Activated T-helper 17 cell treated with anti-CD3 and anti-CD28 coated beads, Interleukin-2, amount 50 U/mL, for 72 hours (primary cell): ENCODE measurements around the gene SPI1. TPM values are rescaled to one million over a fixed set of nuclear protein-coding genes. Genes with fewer than 3 reads are reported as not detected.
"Not testable (repeated sequence)": the region's sequence is repeated elsewhere in the genome, so short reads cannot be mapped to it uniquely, and the experiment has no call there.

ENCODE experiments used
- ATAC-seq: fragments of 150-1000 bp; cut with Tn5 transposase; replicated peaks from 2 replicates; pipeline ENCODE4 v1.10.0; 2021; ENCODE audit warnings: mild to moderate bottlenecking, moderate library complexity
- H3K27ac Mint-ChIP-seq: one replicate; pipeline ENCODE4 v1.8.0; 2022; ENCODE audit warnings: mixed read lengths
- H3K27me3 Mint-ChIP-seq: one replicate; pipeline ENCODE4 v1.8.0; 2022; ENCODE audit warnings: mixed read lengths
- H3K36me3 Mint-ChIP-seq: one replicate; pipeline ENCODE4 v1.8.0; 2022; ENCODE audit warnings: low read depth, mild to moderate bottlenecking, mixed read lengths
- H3K4me1 Mint-ChIP-seq: one replicate; pipeline ENCODE4 v1.8.0; 2022; ENCODE audit warnings: mixed read lengths
- H3K4me3 Mint-ChIP-seq: one replicate; pipeline ENCODE4 v1.8.0; 2022; ENCODE audit warnings: mild to moderate bottlenecking, mixed read lengths
- H3K9me3 Mint-ChIP-seq: one replicate; pipeline ENCODE4 v1.8.0; 2022; ENCODE audit warnings: mixed read lengths
- total RNA-seq, 2 donors: library from RNA; stranded (reverse); gene quantifications; one replicate each; pipeline ENCODE4 v1.2.3, GENCODE V29; 2022

The SPI1 gene
- total RNA-seq, 2 donors from 2014 or later, result 0.21 TPM; not detected in 1

- H3K27me3 Mint-ChIP-seq, result no peaks in the 10 kb centered on the region
- H3K27ac Mint-ChIP-seq, result peak overlapping the region; percentile 42
- H3K36me3 Mint-ChIP-seq, result peaks cover 53% of the 10 kb centered on the region
- no peak overlapping the region for H3K4me3 Mint-ChIP-seq
- H3K4me1 Mint-ChIP-seq, result peaks cover 4% of the 10 kb centered on the region
- no peaks in the 10 kb centered on the region for H3K9me3 Mint-ChIP-seq
- no peak for ATAC-seq
These were observed 52.9 kb downstream of the SPI1 start for GRCh38 chr11:47325271-47326041.

DNA sequence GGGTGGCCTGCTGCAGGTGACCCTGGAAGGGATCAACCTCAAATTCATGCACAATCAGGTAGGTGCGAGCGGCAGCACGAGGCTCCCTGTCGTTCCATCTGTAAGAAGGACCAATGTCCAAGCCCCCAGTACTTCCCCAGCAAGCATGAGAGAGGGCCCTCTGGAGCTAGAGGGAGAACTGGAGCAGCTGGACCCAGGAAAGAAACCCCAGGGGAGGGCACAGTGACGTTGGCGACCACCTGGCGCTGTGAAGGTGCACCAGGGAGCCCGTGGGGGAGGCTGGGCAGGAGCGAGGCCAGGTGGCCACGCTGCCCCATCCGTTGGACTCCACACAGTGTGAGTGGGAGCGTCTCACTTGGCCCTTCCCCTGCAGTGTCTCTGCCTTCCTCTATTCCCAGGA is 53.8 kb downstream of the SPI1 start:
- no peak for ATAC-seq
- Mint-ChIP-seq H3K9me3 (no peaks in the 10 kb centered on the region), H3K27me3 (no peaks in the 10 kb centered on the region), H3K27ac (no peak overlapping the region), H3K4me1 (peaks cover 4% of the 10 kb centered on the region), H3K36me3 (peaks cover 54% of the 10 kb centered on the region), H3K4me3 (no peak overlapping the region)

GRCh38 chr11:47318166-47318565 is 60.2 kb downstream of the SPI1 start:
- Mint-ChIP-seq H3K9me3 (no peaks in the 10 kb centered on the region), H3K4me3 (no peak overlapping the region), H3K27me3 (no peaks in the 10 kb centered on the region), H3K27ac (no peak overlapping the region), H3K36me3 (peaks cover 84% of the 10 kb centered on the region), H3K4me1 (peaks cover 9% of the 10 kb centered on the region)
- ATAC-seq, result no peak

DNA sequence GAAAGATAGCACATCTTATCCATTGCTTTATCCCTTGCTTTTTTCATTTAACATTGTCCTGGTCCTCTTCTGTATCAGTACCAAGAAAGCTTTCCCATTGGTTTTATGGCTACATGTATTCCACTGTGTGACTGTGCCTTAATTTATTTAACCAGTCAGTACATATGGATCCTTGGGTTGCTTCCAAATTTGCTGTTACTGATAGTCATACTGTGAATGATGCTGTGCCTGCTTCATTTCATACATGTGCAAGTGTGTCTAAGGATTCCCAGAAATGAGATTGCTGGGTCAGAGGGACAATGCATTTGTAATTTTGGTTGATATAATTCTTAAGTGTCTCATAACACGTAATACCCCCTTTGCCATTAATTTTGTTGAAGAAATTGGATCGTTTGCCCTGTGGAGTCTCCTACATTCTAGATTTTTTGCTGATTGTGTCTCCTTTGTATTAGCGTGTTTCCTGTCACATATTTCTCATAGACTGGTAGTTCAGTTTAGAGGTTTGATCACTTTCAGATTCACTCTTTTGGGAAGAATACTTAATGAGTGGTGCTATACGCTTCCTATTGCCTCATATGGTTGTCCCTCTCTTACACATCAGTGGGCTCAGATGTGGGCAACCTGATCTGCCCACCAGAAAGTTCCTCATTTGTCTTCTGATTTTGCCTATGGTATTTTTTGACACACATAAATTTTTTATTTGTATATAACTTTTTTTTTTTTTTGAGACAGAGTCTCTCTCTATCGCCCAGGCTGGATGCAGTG is 61.1 kb downstream of the SPI1 start:
- ATAC-seq, result peak; percentile 88
- H3K4me3 Mint-ChIP-seq, result peak overlapping the region; percentile 28
- H3K9me3 Mint-ChIP-seq, result no peaks in the 10 kb centered on the region
- H3K36me3 Mint-ChIP-seq, result peaks cover 92% of the 10 kb centered on the region
- no peaks in the 10 kb centered on the region for H3K27me3 Mint-ChIP-seq
- H3K4me1 Mint-ChIP-seq, result peaks cover 9% of the 10 kb centered on the region
- H3K27ac Mint-ChIP-seq, result peak overlapping the region; percentile 49

DNA sequence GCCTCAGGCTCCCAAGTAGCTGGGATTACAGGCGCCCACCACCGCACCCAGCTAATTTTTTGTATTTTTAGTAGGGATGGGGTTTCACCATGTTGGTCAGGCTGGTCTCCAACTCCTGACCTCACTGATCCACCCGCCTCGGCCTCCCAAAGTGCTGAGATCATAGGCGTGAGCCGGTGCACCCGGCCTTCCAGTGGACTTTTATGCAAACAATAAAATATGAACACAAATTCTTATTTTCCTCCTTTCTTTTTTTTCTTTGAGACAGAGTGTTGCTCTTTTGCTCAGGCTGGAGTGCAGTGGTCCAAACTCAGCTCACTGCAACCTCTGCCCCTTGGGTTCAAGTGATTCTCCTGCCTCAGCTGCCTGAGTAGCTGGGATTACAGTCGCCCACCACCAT is 61.8 kb downstream of the SPI1 start:
- H3K9me3 Mint-ChIP-seq, H3K4me1 Mint-ChIP-seq, H3K27me3 Mint-ChIP-seq, ATAC-seq: not testable (repeated sequence)
- Mint-ChIP-seq H3K4me3 (peak overlapping the region; percentile 28), H3K36me3 (peaks cover 92% of the 10 kb centered on the region), H3K27ac (peak overlapping the region; percentile 49)

DNA sequence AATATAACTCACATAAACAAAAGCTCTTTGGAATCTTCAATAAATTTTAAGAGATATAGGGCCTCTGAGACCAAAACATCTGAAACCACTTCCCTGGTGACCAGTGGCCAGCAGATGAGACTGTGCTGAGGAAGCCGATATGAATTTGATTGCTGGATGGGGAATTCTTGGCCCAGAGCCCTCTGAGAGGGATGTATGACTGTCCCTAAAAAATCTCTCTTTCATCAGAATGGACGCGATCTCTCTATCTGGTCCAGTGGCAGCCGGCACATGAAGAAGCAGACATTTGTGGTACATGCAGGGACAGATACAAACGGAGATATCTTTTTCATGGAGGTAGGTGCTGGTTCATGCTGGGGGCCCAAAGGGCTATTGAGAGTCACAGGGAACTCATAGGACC is 63.4 kb downstream of the SPI1 start:
- Mint-ChIP-seq H3K4me1 (peaks cover 9% of the 10 kb centered on the region), H3K9me3 (no peaks in the 10 kb centered on the region), H3K4me3 (no peak overlapping the region), H3K27ac (no peak overlapping the region), H3K36me3 (peaks cover 96% of the 10 kb centered on the region), H3K27me3 (no peaks in the 10 kb centered on the region)
- no peak for ATAC-seq

DNA sequence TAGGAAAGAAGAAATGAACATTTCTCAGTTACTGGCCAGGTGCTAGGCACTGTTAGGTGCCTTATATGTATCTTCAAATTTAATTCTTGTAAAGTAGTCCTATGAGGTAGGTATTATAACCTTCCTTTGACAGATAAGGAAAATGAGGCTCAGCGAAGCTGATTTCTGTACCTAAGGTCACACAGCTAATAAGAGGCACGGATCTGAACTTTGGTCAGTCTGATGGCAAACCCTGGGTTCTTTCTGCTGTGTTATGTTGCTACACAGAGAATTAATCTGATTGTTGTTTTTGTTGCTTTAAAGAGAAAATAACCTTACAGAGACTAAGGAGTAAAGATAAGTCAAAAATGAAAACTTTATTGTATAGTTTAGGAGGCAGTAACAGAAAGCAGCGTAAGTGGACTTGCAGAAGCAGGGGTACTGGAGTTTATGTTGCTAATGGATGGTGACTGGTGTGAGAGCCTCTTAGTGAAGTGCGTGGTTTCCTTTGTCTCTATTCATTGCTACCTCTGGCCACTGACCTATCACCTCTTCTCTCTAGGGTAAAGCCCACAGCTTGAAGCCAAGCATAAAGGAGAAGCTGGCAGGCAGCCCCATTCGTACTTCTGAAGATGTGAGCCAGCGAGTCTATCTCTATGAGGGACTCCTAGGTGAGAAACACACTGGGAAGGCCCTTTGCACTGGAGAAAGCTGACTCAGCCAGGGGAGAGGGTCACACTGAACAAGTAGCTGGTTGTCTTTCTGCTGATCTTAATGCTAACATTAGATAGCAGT is 70.1 kb downstream of the SPI1 start:
- no peaks in the 10 kb centered on the region for H3K9me3 Mint-ChIP-seq
- H3K36me3 Mint-ChIP-seq, result peaks cover 91% of the 10 kb centered on the region
- no peaks in the 10 kb centered on the region for H3K27me3 Mint-ChIP-seq
- no peak for ATAC-seq
- H3K4me1 Mint-ChIP-seq, result no peaks in the 10 kb centered on the region
- no peak overlapping the region for H3K4me3 Mint-ChIP-seq
- H3K27ac Mint-ChIP-seq, result no peak overlapping the region

GRCh38 chr11:47306484-47306844 is 71.9 kb downstream of the SPI1 start:
- Mint-ChIP-seq H3K4me1 (peaks cover 5% of the 10 kb centered on the region), H3K36me3 (peaks cover 91% of the 10 kb centered on the region), H3K27me3 (no peaks in the 10 kb centered on the region), H3K4me3 (no peak overlapping the region), H3K27ac (no peak overlapping the region), H3K9me3 (peaks cover 7% of the 10 kb centered on the region)
- ATAC-seq, result no peak

- no peak overlapping the region for H3K27ac Mint-ChIP-seq
- H3K4me3 Mint-ChIP-seq, result no peak overlapping the region
- H3K4me1 Mint-ChIP-seq, result peaks cover 5% of the 10 kb centered on the region
- peaks cover 7% of the 10 kb centered on the region for H3K9me3 Mint-ChIP-seq
- H3K36me3 Mint-ChIP-seq, result peaks cover 91% of the 10 kb centered on the region
- no peak for ATAC-seq
- H3K27me3 Mint-ChIP-seq, result no peaks in the 10 kb centered on the region
These were observed 72.4 kb downstream of the SPI1 start for GRCh38 chr11:47305734-47306483.

Other genes with a start within 250 kb of the SPI1 start
- gene ARFGAP2, start 201.7 kb downstream of the SPI1 start, total RNA-seq, result 10 to 100 TPM; 70.0 to 96.9 TPM
- gene PACSIN3, start 192.1 kb downstream of the SPI1 start, total RNA-seq, result 1 to 10 TPM; 3.2 to 3.5 TPM
- gene DDB2, start 163.6 kb downstream of the SPI1 start, total RNA-seq, result 100 to 1,000 TPM; 202 to 335 TPM
- gene ACP2, start 129.7 kb downstream of the SPI1 start, total RNA-seq, result 10 to 100 TPM; 11.1 to 14.8 TPM
- 10 to 100 TPM in 1 of 2 donors, 1 to 10 TPM in 1; 7.5 to 12.4 TPM for gene NR1H3, start 120.6 kb downstream of the SPI1 start, total RNA-seq
- gene MADD, start 108.4 kb downstream of the SPI1 start, total RNA-seq, result 100 to 1,000 TPM in 1 of 2 donors, 10 to 100 TPM in 1; 60.1 to 112 TPM
- not detected for gene MYBPC3, start 25.8 kb downstream of the SPI1 start, total RNA-seq
- gene SLC39A13, start 30.0 kb upstream of the SPI1 start, total RNA-seq, result 10 to 100 TPM; 16.1 to 17.5 TPM
- gene PSMC3, start 47.9 kb upstream of the SPI1 start, total RNA-seq, result 100 to 1,000 TPM; 109 to 174 TPM
- 1 to 10 TPM; 1.1 to 1.7 TPM for gene RAPSN, start 70.6 kb upstream of the SPI1 start, total RNA-seq
- gene CELF1, start 174.6 kb upstream of the SPI1 start, total RNA-seq, result 100 to 1,000 TPM; 118 to 143 TPM
- 10 to 100 TPM; 17.8 to 39.1 TPM for gene PTPMT1, start 187.1 kb upstream of the SPI1 start, total RNA-seq
- 10 to 100 TPM; 26.9 to 27.3 TPM for gene KBTBD4, start 200.4 kb upstream of the SPI1 start, total RNA-seq
- 100 to 1,000 TPM in 1 of 2 donors, 10 to 100 TPM in 1; 90.3 to 167 TPM for gene NDUFS3, start 200.5 kb upstream of the SPI1 start, total RNA-seq
- not detected for gene FAM180B, start 208.1 kb upstream of the SPI1 start, total RNA-seq
- gene C1QTNF4, start 215.9 kb upstream of the SPI1 start, total RNA-seq, result 1 to 10 TPM in 1 of 2 donors, under 1 TPM in 1; 0.28 to 1.4 TPM